Neural cell (in vitro differentiated cells): ENCODE results near the gene LINC00237. TPM values are rescaled to one million over a fixed set of nuclear protein-coding genes. Genes with fewer than 3 reads are reported as not detected.

Source experiments
- H2AFZ ChIP-seq: fragments of 200-600, 300-800 bp; sonication (generic), shearing (Covaris generic); 2 replicates; pipeline ENCODE4 v1.6.0; 2014; ENCODE audit warnings: low read depth, mild to moderate bottlenecking, antibody characterized with exemption, low read length, moderate library complexity
- H3F3A ChIP-seq: fragments of 200-600 bp; shearing (Covaris generic); 2 replicates; pipeline ENCODE4 v1.6.1; 2016; ENCODE audit warnings: mild to moderate bottlenecking, moderate library complexity, mixed read lengths, antibody characterized with exemption, low read length; ENCODE audit not compliant: insufficient read depth, poor library complexity, severe bottlenecking
- H3K27ac ChIP-seq: fragments of 200-600, 300-800 bp; sonication (generic), shearing (Covaris generic); 2 replicates; pipeline ENCODE4 v1.5.1; 2014; ENCODE audit warnings: mild to moderate bottlenecking, low read length, moderate library complexity
- H3K27me3 ChIP-seq: fragments of 300-800, 200-600 bp; sonication (generic), shearing (Covaris generic); 2 replicates; pipeline ENCODE4 v1.6.0; 2014; ENCODE audit warnings: mild to moderate bottlenecking, low read depth, low read length, moderate library complexity; ENCODE audit not compliant: insufficient read depth
- H3K36me3 ChIP-seq: fragments of 300-800, 200-600 bp; sonication (generic), shearing (Covaris generic); 2 replicates; pipeline ENCODE4 v1.5.1; 2014; ENCODE audit warnings: mild to moderate bottlenecking, antibody characterized with exemption, low read length, moderate library complexity; ENCODE audit not compliant: insufficient read depth
- H3K4me2 ChIP-seq: fragments of 300-800, 200-600 bp; sonication (generic), shearing (Covaris generic); 2 replicates; pipeline ENCODE4 v1.6.0; 2014; ENCODE audit warnings: mild to moderate bottlenecking, low read length
- H3K4me3 ChIP-seq: fragments of 300-800, 200-600 bp; sonication (generic), shearing (Covaris generic); 2 replicates; pipeline ENCODE4 v1.5.1; 2014; ENCODE audit warnings: mild to moderate bottlenecking, low read length, moderate library complexity
- H3K79me2 ChIP-seq: fragments of 200-600 bp; shearing (Covaris generic); replicated peaks from 2 replicates; pipeline ENCODE4 v1.6.0; 2014; ENCODE audit warnings: mild to moderate bottlenecking, low read length, moderate library complexity; ENCODE audit not compliant: insufficient read depth
- H3K9ac ChIP-seq: fragments of 300-800, 200-600 bp; sonication (generic), shearing (Covaris generic); 2 replicates; pipeline ENCODE4 v1.6.1; 2016; ENCODE audit warnings: mild to moderate bottlenecking, low read length, mixed read lengths
- H3K9me2 ChIP-seq: fragments of 200-600 bp; shearing (Covaris generic); 2 replicates; pipeline ENCODE4 v1.6.1; 2016; ENCODE audit warnings: mild to moderate bottlenecking, low read length, mixed read lengths; ENCODE audit not compliant: insufficient read depth
- H3K9me3 ChIP-seq: fragments of 200-600, 300-800 bp; sonication (generic), shearing (Covaris generic); 2 replicates; pipeline ENCODE4 v1.6.1; 2016; ENCODE audit warnings: mild to moderate bottlenecking, mixed run types, low read length, moderate library complexity, mixed read lengths
- H4K20me1 ChIP-seq: fragments of 200-600 bp; shearing (Covaris generic); 2 replicates; pipeline ENCODE4 v1.6.1; 2016; ENCODE audit warnings: mild to moderate bottlenecking, mixed run types; ENCODE audit not compliant: insufficient read depth
- EP300 ChIP-seq: fragments of 450-650 bp; conservative IDR thresholded peaks from 2 replicates; pipeline ENCODE4 v1.6.1; 2014; ENCODE audit warnings: antibody characterized with exemption, mild to moderate bottlenecking, moderate library complexity; ENCODE audit not compliant: poor library complexity, severe bottlenecking
- EZH2 ChIP-seq: fragments of 200-600, 300-800 bp; shearing (Covaris generic), sonication (generic); IDR thresholded peaks from 2 replicates; pipeline ENCODE4 v1.6.1; 2014; ENCODE audit warnings: antibody characterized with exemption, low read length, borderline replicate concordance, mild to moderate bottlenecking; ENCODE audit not compliant: insufficient read depth, poor library complexity, severe bottlenecking
- MXI1 ChIP-seq: fragments of 450-650 bp; conservative IDR thresholded peaks from 2 replicates; pipeline ENCODE4 v1.6.1; 2014; ENCODE audit warnings: antibody characterized with exemption, mild to moderate bottlenecking; ENCODE audit not compliant: poor library complexity, severe bottlenecking
- POLR2AphosphoS5 ChIP-seq: IDR thresholded peaks from 2 replicates; pipeline ENCODE4 v1.6.1; 2012
- RAD21 ChIP-seq: fragments of 450-650 bp; conservative IDR thresholded peaks from 2 replicates; pipeline ENCODE4 v1.6.1; 2014; ENCODE audit warnings: antibody characterized with exemption, mild to moderate bottlenecking, moderate library complexity
- SMC3 ChIP-seq: fragments of 450-650 bp; conservative IDR thresholded peaks from 2 replicates; pipeline ENCODE4 v1.6.1; 2014; ENCODE audit warnings: antibody characterized with exemption, mild to moderate bottlenecking, moderate library complexity; ENCODE audit not compliant: poor library complexity
- TAF1 ChIP-seq: IDR thresholded peaks from 2 replicates; pipeline ENCODE4 v1.6.1; 2012; ENCODE audit warnings: low read depth
- polyA minus RNA-seq: library from RNA; depleted of rRNA, polyadenylated mRNA; stranded (reverse); fragments of >200 nt; gene quantifications from 2 replicates; pipeline ENCODE4 v1.2.3, GENCODE V29; 2014
- polyA plus RNA-seq: library from polyadenylated mRNA; depleted of rRNA; stranded (reverse); fragments of >200 nt; gene quantifications from 2 replicates; pipeline ENCODE4 v1.2.3, GENCODE V29; 2014
- TF ChIP-seq, protein P1 (sequence below): fragments of 450-650 bp; IDR thresholded peaks from 2 replicates; pipeline ENCODE4 v1.5.1; 2014; ENCODE audit warnings: antibody characterized with exemption, mild to moderate bottlenecking, moderate library complexity; ENCODE audit not compliant: poor library complexity, severe bottlenecking
- TF ChIP-seq, protein P2 (sequence below): IDR thresholded peaks from 2 replicates; pipeline ENCODE4 v1.6.1; 2012; ENCODE audit warnings: borderline replicate concordance

LINC00237 gene
- not detected in 2 replicates for polyA plus RNA-seq
- polyA minus RNA-seq, result not detected in 2 replicates

DNA sequence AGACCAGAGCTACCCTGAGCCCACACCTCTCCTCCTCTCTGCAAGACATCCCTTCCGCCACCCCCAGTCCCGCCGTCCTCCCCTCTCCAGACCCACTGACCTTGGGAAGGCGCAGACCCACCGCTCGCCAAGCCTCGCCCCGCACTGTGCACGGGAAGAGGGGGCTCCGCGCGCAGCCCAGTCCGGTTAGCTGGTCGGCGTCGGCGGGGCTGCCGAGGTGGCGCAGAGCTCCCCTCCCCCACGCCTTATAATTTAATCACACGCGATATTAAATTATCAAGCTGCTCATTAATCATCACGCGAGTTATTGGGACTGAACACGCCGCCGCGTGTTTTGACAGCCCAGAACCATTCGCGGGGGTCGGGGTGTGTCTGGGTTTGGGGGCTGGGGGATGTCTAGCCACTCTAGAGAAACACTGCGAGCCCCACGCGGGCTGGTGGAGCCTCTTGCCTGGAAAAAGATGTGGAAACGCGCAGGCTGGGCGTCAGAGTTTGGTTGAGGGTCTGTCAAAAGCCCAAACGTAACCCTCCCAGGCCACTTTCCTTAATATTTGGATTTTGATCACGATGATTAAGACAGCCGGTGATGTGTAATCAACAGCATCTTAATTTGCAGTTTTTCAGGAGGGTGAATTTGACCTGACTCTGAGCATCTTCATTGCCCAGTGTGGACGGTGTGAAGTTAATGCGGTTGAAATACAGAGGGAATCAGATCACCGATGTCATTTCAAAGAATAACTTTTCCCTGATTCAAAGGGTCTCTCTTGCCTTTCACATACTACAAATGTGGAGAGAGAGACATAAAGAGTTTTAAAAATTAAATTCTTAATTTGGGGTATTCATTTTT is at the start of gene LINC00237:
TSS of gene LINC00237 (minus strand) at position 188 of the 847 bp plus-strand sequence.
- TF ChIP-seq RAD21 (no peak), MXI1 (no peak), EZH2 (no peak), POLR2AphosphoS5 (no peak), SMC3 (no peak), EP300 (no peak), TAF1 (no peak)
- TF ChIP-seq, protein P1, sequence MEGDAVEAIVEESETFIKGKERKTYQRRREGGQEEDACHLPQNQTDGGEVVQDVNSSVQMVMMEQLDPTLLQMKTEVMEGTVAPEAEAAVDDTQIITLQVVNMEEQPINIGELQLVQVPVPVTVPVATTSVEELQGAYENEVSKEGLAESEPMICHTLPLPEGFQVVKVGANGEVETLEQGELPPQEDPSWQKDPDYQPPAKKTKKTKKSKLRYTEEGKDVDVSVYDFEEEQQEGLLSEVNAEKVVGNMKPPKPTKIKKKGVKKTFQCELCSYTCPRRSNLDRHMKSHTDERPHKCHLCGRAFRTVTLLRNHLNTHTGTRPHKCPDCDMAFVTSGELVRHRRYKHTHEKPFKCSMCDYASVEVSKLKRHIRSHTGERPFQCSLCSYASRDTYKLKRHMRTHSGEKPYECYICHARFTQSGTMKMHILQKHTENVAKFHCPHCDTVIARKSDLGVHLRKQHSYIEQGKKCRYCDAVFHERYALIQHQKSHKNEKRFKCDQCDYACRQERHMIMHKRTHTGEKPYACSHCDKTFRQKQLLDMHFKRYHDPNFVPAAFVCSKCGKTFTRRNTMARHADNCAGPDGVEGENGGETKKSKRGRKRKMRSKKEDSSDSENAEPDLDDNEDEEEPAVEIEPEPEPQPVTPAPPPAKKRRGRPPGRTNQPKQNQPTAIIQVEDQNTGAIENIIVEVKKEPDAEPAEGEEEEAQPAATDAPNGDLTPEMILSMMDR, result no peak
- TF ChIP-seq, protein P2, sequence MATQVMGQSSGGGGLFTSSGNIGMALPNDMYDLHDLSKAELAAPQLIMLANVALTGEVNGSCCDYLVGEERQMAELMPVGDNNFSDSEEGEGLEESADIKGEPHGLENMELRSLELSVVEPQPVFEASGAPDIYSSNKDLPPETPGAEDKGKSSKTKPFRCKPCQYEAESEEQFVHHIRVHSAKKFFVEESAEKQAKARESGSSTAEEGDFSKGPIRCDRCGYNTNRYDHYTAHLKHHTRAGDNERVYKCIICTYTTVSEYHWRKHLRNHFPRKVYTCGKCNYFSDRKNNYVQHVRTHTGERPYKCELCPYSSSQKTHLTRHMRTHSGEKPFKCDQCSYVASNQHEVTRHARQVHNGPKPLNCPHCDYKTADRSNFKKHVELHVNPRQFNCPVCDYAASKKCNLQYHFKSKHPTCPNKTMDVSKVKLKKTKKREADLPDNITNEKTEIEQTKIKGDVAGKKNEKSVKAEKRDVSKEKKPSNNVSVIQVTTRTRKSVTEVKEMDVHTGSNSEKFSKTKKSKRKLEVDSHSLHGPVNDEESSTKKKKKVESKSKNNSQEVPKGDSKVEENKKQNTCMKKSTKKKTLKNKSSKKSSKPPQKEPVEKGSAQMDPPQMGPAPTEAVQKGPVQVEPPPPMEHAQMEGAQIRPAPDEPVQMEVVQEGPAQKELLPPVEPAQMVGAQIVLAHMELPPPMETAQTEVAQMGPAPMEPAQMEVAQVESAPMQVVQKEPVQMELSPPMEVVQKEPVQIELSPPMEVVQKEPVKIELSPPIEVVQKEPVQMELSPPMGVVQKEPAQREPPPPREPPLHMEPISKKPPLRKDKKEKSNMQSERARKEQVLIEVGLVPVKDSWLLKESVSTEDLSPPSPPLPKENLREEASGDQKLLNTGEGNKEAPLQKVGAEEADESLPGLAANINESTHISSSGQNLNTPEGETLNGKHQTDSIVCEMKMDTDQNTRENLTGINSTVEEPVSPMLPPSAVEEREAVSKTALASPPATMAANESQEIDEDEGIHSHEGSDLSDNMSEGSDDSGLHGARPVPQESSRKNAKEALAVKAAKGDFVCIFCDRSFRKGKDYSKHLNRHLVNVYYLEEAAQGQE, result no peak
- Histone ChIP-seq H3K4me3 (peak within 1 kb of the TSS; percentile 30), H2AFZ (no peak within 1 kb of the TSS), H3K9ac (no peak within 1 kb of the TSS), H3K36me3 (no peaks in the 10 kb centered on the region), H3K4me2 (no peak within 1 kb of the TSS), H3K9me3 (no peaks in the 10 kb centered on the region), H3F3A (no peaks in the 10 kb centered on the region), H3K27me3 (peaks cover 100% of the 10 kb centered on the region), H3K27ac (no peak within 1 kb of the TSS), H4K20me1 (no peaks in the 10 kb centered on the region), H3K9me2 (no peaks in the 10 kb centered on the region), H3K79me2 (no peaks in the 10 kb centered on the region)

DNA sequence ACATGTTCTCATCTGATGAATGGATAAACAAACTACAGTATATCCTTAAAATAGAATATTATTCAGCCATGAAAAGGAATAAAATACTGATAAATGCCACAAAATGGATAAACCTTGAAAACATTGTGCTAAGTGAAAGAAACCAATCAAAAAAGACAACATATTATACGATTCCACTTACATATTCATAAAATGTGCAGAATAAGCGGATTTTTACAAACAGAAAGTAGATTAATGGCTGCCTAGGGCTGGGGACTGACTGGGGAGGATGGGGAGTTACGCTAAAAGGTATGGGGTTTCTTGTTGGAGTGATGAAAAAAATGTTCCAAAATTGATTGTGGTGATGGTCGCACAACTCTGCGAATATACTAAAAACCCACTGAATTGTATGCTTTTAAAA is 49.1 kb upstream of the LINC00237 start:
- Histone ChIP-seq H2AFZ (no peak overlapping the region), H3K36me3 (no peaks in the 10 kb centered on the region), H4K20me1 (no peaks in the 10 kb centered on the region), H3K27ac (no peak overlapping the region), H3F3A (no peaks in the 10 kb centered on the region), H3K4me2 (no peak overlapping the region), H3K9me2 (no peaks in the 10 kb centered on the region), H3K27me3 (no peaks in the 10 kb centered on the region), H3K9me3 (no peaks in the 10 kb centered on the region), H3K4me3 (no peak overlapping the region), H3K79me2 (no peaks in the 10 kb centered on the region), H3K9ac (no peak overlapping the region)
- TF ChIP-seq RAD21 (no peak), SMC3 (no peak)
- TF ChIP-seq, protein P1, result no peak
